ENCODE measurements around the gene PMPCA. TPM values are rescaled to one million over a fixed set of nuclear protein-coding genes. Genes with fewer than 3 reads are reported as not detected.

Gene PMPCA, protein sequence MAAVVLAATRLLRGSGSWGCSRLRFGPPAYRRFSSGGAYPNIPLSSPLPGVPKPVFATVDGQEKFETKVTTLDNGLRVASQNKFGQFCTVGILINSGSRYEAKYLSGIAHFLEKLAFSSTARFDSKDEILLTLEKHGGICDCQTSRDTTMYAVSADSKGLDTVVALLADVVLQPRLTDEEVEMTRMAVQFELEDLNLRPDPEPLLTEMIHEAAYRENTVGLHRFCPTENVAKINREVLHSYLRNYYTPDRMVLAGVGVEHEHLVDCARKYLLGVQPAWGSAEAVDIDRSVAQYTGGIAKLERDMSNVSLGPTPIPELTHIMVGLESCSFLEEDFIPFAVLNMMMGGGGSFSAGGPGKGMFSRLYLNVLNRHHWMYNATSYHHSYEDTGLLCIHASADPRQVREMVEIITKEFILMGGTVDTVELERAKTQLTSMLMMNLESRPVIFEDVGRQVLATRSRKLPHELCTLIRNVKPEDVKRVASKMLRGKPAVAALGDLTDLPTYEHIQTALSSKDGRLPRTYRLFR
- total RNA-seq = 51.2 TPM

DNA sequence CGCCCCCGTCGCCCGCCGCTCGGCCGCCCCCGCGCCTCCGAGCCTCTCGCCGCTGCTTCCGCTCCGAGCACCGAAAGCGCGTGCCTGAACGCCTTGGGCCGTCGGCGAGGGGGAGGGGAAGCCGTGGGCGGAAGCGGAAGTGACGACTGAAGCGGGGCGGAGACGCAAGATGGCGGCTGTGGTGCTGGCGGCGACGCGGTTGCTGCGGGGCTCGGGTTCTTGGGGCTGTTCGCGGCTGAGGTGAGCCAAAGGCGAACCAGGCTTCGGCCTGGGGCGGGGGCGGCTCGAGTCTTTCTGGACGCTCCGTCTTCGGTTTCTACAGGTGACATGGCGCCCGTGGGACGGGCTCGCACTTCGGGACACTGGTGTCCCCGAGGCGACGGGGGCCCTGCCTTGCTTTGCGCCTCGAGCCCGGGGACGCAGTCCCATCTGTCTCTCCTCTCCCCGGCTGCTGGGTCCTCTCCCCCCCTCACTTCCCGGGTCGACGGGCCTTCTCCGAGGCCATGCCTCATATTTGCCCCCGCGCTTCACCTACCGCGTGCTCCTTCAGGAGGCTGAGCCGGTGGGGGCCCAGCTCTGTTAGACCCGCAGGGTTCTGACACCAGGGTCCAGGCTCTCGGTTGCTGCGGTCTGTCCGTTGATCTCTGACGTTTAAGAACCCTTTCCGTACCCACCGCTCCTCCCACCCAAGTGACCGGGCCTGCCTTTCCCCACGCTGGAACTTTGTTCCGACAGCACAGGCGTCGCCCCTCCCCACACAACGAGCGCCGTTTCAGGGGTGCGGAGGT is at the start of gene PMPCA, which contains the start of gene ENTR1:
Gene PMPCA, plus strand, starts transcription at position 159 of the 788 bp plus-strand sequence. Its CDS starts 11 bp downstream, at position 170.
Gene ENTR1, minus strand, starts transcription at position 115 of the 788 bp plus-strand sequence. CDS start 217 bp downstream, outside the sequence.
- peak; percentile 95 for DNase-seq (ENCODE audit: low spot score)

DNA sequence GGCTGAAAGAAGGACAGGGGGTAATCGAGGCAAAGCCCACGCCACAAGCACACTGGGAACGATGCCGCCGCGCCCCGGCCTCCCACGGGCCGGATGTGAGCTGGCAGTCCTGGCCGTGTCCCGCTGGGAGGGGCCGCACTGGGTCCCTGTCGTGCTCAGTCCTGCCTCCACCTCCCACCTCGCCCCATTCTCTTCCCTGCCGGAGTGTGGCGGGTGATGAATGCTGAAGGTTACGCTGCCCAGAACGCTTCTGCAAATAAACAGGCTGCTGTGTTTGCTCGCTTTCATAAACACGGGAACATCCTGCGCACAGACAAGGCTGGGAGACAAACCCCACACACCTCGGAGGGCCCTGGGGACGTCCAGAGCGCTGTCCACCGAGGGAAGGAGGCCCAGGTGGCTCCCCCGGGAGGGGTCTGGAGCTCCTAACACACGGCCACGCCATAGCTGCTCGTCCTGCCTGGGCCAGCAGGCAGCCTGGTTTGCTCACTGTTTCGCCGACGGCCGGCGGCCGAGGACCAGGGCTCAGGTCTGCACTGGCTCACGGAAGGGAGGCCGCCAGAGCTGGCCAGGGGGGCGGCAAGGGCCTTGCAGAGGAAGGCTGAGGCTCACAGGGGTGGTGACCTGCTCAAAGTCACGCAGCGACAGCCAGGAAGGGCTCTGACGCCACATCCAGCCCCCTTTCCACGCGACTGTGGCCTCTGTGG is 49.3 kb upstream of the PMPCA start:
- no peak for DNase-seq (ENCODE audit: low spot score)

DNA sequence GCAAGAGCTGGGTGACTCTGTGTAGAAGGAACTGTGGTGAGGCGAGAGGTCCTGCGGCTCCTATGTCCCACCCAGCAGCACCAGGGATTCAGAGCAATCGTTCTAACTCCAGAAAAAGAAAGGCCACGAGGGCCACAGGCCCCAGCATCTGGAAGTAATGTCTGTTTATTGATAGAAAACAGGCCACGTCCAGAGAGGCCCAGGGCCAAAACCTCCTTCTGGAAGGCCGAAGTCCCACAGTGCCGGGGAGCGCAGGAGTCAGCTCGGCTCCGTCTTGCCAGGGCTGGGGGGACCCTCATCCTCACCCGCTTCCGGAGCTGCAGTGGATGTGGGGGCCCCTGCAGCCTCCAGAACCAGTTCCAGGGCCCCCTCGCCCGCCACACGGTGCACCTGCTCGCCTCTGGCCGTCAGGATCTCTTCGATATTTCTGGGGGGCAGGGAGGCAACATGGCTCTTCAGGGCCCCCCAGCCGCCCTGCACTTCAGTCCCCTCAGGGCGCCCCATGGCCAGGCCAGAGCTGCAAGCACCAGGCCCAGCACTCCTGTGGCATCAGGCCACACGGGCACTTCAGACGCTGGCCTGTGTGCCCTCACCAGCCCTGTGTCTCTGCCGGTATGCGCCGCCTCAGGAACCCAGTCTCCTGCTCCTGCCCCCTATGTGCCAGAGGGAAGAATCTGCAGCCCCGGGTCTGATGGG is 48.6 kb upstream of the PMPCA start:
- no peak for DNase-seq (ENCODE audit: low spot score)

- DNase-seq (ENCODE audit: low spot score) = no peak
These were observed 48.0 kb upstream of the PMPCA start for GRCh38 chr9:136362450-136362784.

DNA sequence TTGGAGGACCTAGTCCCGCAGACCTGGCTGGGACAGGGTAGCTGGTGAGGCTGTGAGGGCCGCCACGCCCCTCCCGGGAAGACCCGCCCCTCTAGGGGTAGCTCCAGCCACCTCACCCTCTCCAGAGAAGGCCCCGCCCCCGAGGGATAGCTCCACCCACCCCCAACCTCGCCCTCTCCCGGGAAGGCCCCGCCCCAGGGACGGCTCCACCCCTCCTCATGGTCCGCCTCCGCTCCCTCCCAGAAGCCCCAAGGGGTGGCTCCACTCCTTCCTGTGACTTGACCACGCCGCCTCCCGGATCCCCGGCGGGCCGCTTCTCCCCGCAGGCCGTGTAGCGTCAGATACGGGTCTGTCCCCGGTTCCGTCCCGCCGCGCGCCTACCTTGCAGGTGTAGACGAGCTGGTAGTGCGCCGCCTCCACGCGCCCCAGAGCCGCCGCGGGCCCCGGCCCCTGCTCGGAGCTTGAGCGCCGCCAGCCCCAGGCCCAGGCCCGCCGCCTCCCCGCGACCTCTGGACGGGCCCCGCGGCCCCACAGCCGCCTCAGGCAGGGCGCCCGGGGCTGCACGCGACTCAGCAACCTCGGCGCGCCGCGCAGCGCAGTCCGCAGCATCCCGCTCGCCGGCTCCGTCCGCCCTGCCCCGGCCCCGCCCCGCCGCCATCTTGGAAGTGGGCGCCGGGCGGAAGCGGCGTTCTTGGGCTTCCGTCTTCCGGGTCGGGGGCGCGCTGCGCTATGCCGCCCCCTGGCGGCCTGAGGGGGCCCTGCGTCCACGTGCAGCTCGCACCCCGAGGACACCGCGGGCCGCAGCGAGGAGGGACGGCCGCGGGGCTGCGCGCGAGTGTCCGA is 47.1 kb upstream of the PMPCA start, which contains the start of gene DNLZ:
Gene DNLZ, minus strand, starts transcription at position 639 of the 843 bp plus-strand sequence. Its CDS starts 30 bp downstream, at position 609.
- DNase-seq (ENCODE audit: low spot score) = peak; percentile 98

- no peak for DNase-seq (ENCODE audit: low spot score)
These were observed 46.3 kb upstream of the PMPCA start for GRCh38 chr9:136363949-136364748.

DNA sequence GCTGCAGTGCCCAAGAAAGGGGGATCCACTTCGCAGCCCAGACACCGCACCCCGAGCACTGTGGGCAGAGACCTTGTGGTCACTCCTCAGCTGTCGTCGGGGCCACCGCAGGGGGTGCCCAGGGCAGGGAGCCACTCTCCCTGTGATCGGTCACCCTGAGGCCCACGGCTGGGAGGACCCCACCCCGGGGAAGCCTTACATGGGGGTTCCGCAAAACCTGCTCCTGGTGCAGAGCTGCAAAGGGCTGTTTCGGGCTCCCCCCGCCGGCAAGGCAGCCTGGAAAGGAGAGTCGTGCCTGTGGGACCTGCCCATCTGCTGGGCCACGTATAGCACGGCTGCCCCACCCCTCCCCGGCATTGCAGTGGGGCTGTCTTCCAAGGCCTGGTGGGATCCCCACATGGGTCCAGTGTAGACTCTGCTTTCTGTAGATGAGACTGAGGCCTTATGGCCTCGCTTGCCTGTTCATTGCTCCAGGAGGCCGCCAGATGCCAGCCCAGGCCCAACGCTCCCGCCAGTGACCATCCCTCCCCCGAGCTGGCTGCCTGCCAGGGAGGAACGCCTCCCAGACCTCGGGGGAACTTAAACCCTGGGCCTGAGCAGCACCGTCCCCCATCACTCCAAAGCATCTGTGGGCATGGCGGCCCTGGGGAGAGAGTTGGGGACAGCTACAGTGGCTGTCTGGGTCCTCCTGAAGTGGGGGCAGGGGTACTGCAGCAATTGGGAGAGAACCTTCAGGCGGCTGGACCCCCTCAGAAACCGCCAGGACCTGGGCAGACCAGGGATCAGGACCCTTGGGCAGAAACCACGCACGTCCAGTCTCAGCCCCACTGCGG is 45.3 kb upstream of the PMPCA start:
- no peak for DNase-seq (ENCODE audit: low spot score)

GRCh38 chr9:136365775-136366222 is 44.7 kb upstream of the PMPCA start:
- DNase-seq (ENCODE audit: low spot score) = no peak

DNA sequence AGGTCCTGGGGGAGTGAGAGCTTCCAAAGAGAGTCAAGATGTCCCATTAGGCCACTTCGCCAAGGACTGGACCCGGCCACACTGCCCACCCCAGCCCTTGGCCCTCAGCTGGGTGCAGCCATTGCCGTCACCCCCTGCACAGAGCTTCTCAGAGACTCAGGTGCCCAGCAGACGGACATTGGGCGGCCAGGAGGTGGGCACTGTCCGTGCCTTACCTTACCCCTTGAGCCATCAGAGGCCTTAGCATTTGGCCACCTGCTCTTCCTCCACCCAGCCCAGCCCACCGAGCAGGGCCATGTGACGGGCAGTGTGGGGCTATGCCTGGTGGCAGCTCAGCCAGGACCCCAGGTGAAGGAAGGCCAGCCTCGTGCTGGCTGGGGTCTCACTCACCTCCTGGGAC is 43.6 kb upstream of the PMPCA start:
- no peak for DNase-seq (ENCODE audit: low spot score)

DNA sequence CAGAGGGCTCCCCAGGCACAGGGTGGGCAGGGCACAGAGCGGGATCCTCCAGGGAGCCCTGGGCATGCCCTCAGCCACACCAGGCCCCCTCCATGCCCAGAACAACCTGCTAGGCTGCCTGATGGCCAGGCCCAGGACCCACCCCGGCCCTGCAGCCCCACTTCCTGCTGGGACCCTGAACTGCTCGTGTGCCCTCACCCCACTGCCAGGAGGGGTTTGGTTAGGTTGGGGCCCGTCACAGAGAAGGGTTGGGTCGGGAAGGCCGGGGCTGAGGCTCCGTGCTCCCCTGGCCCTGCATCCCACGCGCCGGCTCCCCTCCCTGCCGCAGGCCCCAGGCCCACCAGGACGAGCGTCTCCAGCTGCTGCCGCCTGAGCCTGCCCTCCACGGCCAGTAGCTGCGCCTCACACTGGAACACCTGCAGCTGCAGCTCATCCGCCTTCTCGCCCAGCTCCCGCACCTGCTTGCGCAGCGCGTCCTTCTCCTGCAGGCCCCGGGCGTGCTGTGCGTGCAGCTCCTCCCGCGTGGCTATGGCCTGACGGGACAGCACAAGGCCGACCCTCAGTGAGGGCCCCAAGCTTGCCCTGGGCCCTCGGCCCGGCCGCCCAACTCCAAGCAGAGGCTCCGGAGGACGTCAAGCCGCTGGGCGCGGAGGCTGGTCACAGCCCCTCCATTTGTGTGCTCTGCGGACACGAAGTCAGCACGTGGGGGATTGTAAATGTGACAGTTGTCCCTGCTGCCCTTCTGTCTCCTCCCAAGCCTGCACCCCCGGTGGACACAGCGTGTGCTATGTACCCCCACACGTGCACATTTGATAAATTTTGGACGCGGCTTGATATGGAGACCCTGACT is 42.9 kb upstream of the PMPCA start:
- no peak for DNase-seq (ENCODE audit: low spot score)

DNA sequence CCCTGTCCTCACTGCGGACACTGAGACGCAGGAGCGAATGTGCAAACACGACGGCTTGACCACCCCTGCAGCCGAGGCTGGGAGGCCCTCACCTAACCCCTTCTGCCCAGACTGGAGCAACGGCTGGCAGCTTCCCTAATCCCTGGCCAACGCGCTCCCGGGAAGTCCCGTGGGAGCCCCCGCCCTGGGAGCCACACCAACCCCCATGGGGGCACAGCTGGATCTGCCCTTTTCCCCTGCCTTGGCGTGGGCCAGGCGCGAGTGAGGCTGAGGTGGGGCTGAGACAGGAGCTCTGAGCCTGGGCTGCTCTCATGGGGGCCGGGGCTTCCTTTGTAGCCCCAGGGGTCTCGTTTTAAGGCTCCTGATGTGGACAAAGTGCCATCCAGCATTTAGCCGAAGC is 42.3 kb upstream of the PMPCA start:
- DNase-seq (ENCODE audit: low spot score) = no peak

DNA sequence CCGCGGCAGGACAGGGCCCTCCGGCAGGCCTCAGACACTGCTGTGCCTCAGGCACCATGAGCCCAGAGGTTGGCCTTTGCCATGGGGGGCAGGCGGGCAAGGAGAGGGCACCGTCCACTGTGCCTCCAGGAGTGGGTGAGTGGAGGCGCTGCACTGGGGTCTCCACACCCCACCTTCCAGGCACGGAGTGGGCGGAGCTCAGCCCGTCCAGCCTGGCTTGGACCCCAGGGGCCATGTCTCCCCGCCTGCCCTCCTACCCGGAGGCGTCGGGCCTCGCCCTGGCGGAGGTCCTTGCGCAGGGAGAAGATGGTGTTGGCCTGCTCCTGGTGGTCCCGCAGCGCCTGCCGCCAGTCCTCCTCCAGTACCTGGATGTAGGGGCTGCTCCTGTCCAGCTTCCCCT is 40.4 kb upstream of the PMPCA start:
- no peak for DNase-seq (ENCODE audit: low spot score)

DNA sequence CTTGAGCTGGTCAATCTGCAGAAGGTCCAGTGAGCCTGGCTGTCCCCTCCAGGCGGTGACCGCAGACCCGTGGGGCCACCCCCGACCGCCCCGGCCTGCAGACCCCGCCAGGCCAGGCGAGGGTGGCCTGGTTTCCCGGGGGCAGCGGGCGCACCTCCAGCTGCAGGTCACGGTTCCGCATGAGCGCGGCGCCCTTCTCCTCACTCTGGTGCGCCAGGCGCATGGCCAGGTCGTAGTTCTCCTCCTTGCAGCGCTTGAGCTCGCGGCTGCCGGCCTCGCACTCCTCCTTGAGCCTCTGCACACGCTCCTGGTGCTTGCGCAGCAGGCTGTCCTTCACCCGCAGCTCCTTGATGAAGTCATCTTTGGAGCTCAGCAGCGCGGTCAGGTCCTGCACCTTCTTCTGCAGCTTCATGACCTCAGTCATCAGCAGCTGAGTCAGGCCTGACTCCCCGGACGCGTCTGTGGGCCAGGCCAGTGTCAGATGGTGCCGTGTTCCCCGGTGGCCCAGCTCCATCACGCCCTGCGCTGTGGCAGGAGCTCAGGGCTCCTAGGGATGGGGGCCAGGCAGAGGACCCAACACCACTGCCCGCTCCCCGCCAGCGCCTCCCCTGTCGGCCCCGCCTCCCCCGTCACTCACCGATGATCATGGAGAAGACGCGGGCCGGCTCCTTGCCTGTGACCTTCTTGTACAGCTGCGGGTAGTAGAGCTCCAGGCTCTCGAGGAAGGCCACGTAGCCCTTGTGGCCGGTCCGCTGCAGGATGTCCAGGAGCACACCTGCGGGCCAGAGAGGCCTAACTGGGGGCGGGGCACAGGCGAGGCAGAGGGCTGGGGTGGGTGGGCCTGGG is 39.5 kb upstream of the PMPCA start:
- DNase-seq (ENCODE audit: low spot score) = no peak

DNA sequence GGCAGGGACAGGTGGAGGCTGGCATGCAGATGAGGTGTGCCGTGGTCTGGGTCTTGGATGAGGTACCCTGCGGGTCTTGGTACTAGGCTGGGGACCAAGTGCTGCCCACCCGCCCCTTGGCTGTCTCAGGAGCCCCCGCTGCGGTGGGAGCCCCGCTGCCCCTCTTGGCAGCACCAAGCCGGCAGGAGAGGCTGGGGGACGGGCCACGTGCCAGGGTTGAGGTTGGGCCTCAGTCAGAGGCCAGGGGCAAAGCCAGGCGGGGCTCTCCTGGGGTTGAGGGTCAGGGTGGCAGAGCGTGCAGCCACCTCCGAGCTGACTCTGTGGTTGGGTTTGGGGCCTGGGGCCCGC is 39.0 kb upstream of the PMPCA start:
- no peak for DNase-seq (ENCODE audit: low spot score)

- no peak for DNase-seq (ENCODE audit: low spot score)
These were observed 38.5 kb upstream of the PMPCA start for GRCh38 chr9:136372006-136372405.

DNA sequence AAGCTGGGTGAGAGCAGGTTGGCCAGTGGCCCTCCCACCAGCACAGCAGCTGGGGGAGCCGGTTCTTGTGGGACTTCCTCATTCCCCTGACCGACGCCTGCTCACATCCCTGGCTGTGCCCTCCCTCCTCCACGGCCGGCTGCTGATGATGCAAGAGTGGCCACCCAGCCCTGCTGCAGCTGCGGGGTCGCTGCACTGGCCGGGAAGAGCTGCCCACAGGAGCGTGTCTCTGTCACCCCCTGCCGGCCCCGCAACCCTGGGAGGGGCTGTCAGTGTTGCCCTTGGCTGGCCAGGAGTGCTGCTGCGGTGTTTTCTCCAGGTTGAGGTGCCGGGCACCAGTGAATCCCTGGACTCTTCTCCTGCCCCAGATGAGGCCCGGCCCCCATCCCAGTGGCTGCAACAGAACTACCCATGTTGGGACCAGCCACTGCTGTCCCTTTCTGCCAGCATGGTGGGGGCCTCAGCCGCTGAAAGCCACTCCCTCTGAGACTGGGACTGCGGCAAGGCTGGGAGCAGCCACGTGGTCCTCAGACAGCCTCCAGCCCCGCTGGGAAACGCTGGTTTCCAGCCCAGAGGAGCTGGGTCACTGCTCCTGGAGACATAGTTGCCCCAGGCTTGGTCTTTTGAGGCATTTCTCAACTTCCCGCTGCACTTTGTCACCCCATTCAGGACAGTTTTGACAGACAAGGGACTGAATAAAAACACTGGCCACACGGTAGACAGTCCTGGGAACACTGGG is 37.7 kb upstream of the PMPCA start:
- DNase-seq (ENCODE audit: low spot score) = peak; percentile 88

Data from ureter (tissue), 1 donor.